HepG2 (cell line): Measurements from ENCODE around the gene AP4M1. TPM values are rescaled to one million over a fixed set of nuclear protein-coding genes. Genes with fewer than 3 reads are reported as not detected.

Source experiments
- GLI4 ChIP-seq: sonication (generic); formaldehyde crosslinking; IDR thresholded peaks from 2 replicates; pipeline ENCODE4 v1.5.1; 2020; ENCODE audit warnings: missing genetic modification reagents, mild to moderate bottlenecking, moderate library complexity, borderline replicate concordance
- HNF4G ChIP-seq, 2 experiments: sonication (generic) in 1 of 2; formaldehyde crosslinking in 1 of 2; IDR thresholded peaks; 2 replicates each; pipeline versions ENCODE4 v1.4.0 to v1.6.1; 2011 to 2020; ENCODE audit warnings: borderline replicate concordance in 2 of 2, low read depth in 2 of 2, mild to moderate bottlenecking in 2 of 2, low read length in 1 of 2, missing genetic modification reagents in 1 of 2, moderate library complexity in 1 of 2
- ISL2 ChIP-seq: sonication (generic); formaldehyde crosslinking; IDR thresholded peaks from 2 replicates; pipeline ENCODE4 v1.5.0; 2020; ENCODE audit warnings: missing genetic modification reagents
- KLF12 ChIP-seq: sonication (generic); formaldehyde crosslinking; IDR thresholded peaks from 2 replicates; pipeline ENCODE4 v1.4.0; 2020; ENCODE audit warnings: missing genetic modification reagents, borderline replicate concordance
- MXD4 ChIP-seq: IDR thresholded peaks from 2 replicates; pipeline ENCODE4 v1.6.1; 2016; ENCODE audit warnings: mild to moderate bottlenecking, missing biosample characterization, missing genetic modification reagents
- NFKBIZ ChIP-seq: IDR thresholded peaks from 2 replicates; pipeline ENCODE4 v1.6.1; 2018; ENCODE audit warnings: missing genetic modification reagents, missing compliant biosample characterization
- NFYB ChIP-seq: sonication (generic); formaldehyde crosslinking; IDR thresholded peaks from 2 replicates; pipeline ENCODE4 v1.4.0; 2020; ENCODE audit warnings: missing genetic modification reagents
- REST ChIP-seq, 2 experiments: IDR thresholded peaks; 2 replicates each; pipeline ENCODE4 v1.6.1; 2011 to 2012; ENCODE audit warnings: low read length in 2 of 2, borderline replicate concordance in 1 of 2, low read depth in 1 of 2, mild to moderate bottlenecking in 1 of 2, moderate library complexity in 1 of 2
- ZBTB10 ChIP-seq: sonication (generic); formaldehyde crosslinking; IDR thresholded peaks from 2 replicates; pipeline ENCODE4 v1.4.0; 2020; ENCODE audit warnings: missing genetic modification reagents, borderline replicate concordance
- ZFP1 ChIP-seq: IDR thresholded peaks from 2 replicates; pipeline ENCODE4 v1.6.1; 2016
- ZNF235 ChIP-seq: sonication (generic); formaldehyde crosslinking; IDR thresholded peaks from 2 replicates; pipeline ENCODE4 v1.8.1; 2023; ENCODE audit warnings: mild to moderate bottlenecking, missing genetic modification reagents, borderline replicate concordance
- ZNF335 ChIP-seq: sonication (generic); formaldehyde crosslinking; IDR thresholded peaks from 2 replicates; pipeline ENCODE4 v1.4.0; 2020; ENCODE audit warnings: missing genetic modification reagents
- ZNF383 ChIP-seq: sonication (generic); formaldehyde crosslinking; IDR thresholded peaks from 2 replicates; pipeline ENCODE4 v1.4.0; 2020; ENCODE audit warnings: missing genetic modification reagents, mild to moderate bottlenecking, borderline replicate concordance
- ZNF609 ChIP-seq: sonication (generic); formaldehyde crosslinking; IDR thresholded peaks from 2 replicates; pipeline ENCODE4 v1.4.0; 2020; ENCODE audit warnings: mild to moderate bottlenecking, missing genetic modification reagents, borderline replicate concordance
- ZNF670 ChIP-seq: sonication (generic); formaldehyde crosslinking; IDR thresholded peaks from 2 replicates; pipeline ENCODE4 v1.8.0; 2022; ENCODE audit warnings: mild to moderate bottlenecking, missing genetic modification reagents, borderline replicate concordance
- ZSCAN31 ChIP-seq: sonication (generic); formaldehyde crosslinking; IDR thresholded peaks from 2 replicates; pipeline ENCODE4 v1.5.0; 2020; ENCODE audit warnings: low read depth, mild to moderate bottlenecking, missing genetic modification reagents
- polyA plus RNA-seq, 8 experiments: library from polyadenylated mRNA; depleted of rRNA in 3 of 8; stranded (reverse) in 7 of 8; unstranded in 1 of 8; fragments of >200 nt; fragmentation: Illumina TruSeq in 4 of 8; extraction: Trizol in 4 of 8; gene quantifications; 2 replicates each; pipeline versions ENCODE4 v1.2.1 to v1.2.3, GENCODE V29; 2011 to 2016; ENCODE audit warnings: low read depth in 4 of 8, missing spikeins in 1 of 8, mixed read lengths in 1 of 8; ENCODE audit not compliant: insufficient read depth in 1 of 8
- total RNA-seq, 5 experiments: library from RNA; depleted of rRNA; stranded (reverse); fragments of >200 nt; fragmentation: Illumina TruSeq; extraction: Trizol; gene quantifications; 2 replicates each; pipeline ENCODE4 v1.2.3, GENCODE V29; 2016; ENCODE audit warnings: low read depth in 1 of 5

Gene AP4M1
- total and polyA plus RNA-seq, 2 of the 13 experiments (the other 11 are each of a cell fraction or from before 2014, with no cell fraction given) = 6.3 to 9.7 TPM

- peak; percentile 62 for TF ChIP-seq ISL2 (CRISPR knock-in tag)
- peak; percentile 8; the same call in 1 of the 2 replicates for TF ChIP-seq HNF4G (IDR thresholded peaks at IDR 0.05; ENCODE audit: borderline replicate concordance, low read depth, low read length)
- no peak for TF ChIP-seq HNF4G (CRISPR knock-in tag; IDR thresholded peaks at IDR 0.05; ENCODE audit: borderline replicate concordance, low read depth)
- no peak; the same call in 1 of the 2 replicates for TF ChIP-seq GLI4 (CRISPR knock-in tag)
- peak in 1 of 2 experiments; percentile 81; a peak in 2 of 4 replicates for TF ChIP-seq REST (IDR thresholded peaks at IDR 0.05; ENCODE audit: borderline replicate concordance in 1 of 2, low read depth in 1 of 2, low read length in 2 of 2)
- TF ChIP-seq ZSCAN31 = peak; percentile 63; the same call in 1 of the 2 replicates
- peak; percentile 90 for TF ChIP-seq KLF12 (CRISPR knock-in tag)
- TF ChIP-seq ZBTB10 (CRISPR knock-in tag) = 0 out of 2 replicates have a peak, but pooled peaks have one; percentile 31
- TF ChIP-seq NFYB (CRISPR knock-in tag) = peak; percentile 65
- 0 out of 2 replicates have a peak, but pooled peaks have one; percentile 50 for TF ChIP-seq ZNF335 (CRISPR knock-in tag)
- no peak for TF ChIP-seq ZFP1
- no peak for TF ChIP-seq ZNF383 (CRISPR knock-in tag)
- no peak; the same call in 1 of the 2 replicates for TF ChIP-seq MXD4 (CRISPR knock-in tag)
- TF ChIP-seq ZNF609 = 0 out of 2 replicates have a peak, but pooled peaks have one; percentile 11
- TF ChIP-seq ZNF670 = peak; percentile 62; the same call in 1 of the 2 replicates
- TF ChIP-seq ZNF235 (CRISPR knock-in tag) = no peak; the same call in 1 of the 2 replicates
- no peak; the same call in 1 of the 2 replicates for TF ChIP-seq NFKBIZ (CRISPR knock-in tag)
These were observed 17.9 kb downstream of the AP4M1 start, which contains the start of the genes CNPY4 and TAF6 (continued) for GRCh38 chr7:100119072-100119969.
